Measurements from ENCODE around the gene DBP.

DBP gene

DNA sequence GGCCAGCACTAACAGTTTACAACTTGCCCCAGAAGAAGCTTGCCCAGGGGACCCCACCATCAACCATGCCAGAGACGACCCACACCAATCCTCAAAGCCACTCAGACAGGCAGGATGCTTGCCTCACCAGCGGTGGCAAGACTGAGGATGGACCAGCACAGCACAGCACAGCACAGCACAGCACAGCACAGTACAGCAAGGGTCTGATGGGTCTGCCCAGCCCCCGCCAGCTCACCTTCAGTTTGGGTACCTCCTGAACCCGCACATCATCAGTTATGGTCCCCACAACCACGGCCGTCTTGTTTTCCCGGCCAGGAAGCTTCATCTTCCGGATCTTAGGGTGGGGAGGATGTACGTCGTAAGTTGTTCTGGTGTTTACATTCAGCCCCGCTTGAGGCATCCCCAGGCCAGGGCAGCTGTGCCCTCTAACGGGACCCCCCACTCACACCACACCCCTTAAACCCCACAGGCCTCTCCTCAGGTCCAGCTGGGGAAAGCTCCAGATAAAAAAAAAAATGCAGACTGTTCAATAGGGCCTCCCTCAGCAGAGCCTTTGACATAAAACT is 20.6 kb downstream of the DBP start:
- peaks cover 42% of the 10 kb centered on the region for H3K79me2 ChIP-seq (ENCODE audit: control insufficient read depth, insufficient read depth, low read length, unreplicated experiment)
- no peak overlapping the region for H3K27ac ChIP-seq (ENCODE audit: low read depth, low read length)
- peaks cover 10% of the 10 kb centered on the region for H3K4me1 ChIP-seq (ENCODE audit: control insufficient read depth, insufficient read depth, low read length, unreplicated experiment)
- no peaks in the 10 kb centered on the region for H3K27me3 ChIP-seq (ENCODE audit: insufficient read depth, low read length)
- H3K36me3 ChIP-seq (ENCODE audit: insufficient read depth, low read length) = peaks cover 18% of the 10 kb centered on the region; the same call in 1 of the 2 replicates
- H2AFZ ChIP-seq (ENCODE audit: low read length, unreplicated experiment) = no peak overlapping the region
- peak overlapping the region; percentile 94 for H3K4me3 ChIP-seq (ENCODE audit: low read depth, low read length)

DNA sequence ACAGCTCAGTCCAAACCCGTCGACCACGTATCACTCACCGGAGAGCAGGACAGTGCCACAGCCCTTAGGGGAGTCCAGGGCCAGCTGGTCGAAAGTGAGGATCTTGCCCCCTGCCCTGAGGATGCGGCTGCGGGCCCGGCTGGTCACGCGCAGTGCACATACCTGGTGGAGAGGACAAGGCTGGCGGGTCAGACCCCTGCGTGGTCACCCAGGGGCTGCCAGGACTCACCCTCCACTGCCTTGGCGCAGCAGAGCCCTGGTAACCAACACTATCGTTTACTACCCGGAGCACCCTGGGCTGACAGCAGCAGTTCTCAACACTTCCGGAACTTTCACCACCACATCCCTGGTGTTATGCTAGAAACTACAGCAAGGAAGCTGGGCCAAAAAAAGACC is 21.1 kb downstream of the DBP start:
- Histone ChIP-seq H2AFZ (ENCODE audit: low read length, unreplicated experiment) (no peak overlapping the region), H3K4me3 (ENCODE audit: low read depth, low read length) (no peak overlapping the region), H3K27me3 (ENCODE audit: insufficient read depth, low read length) (no peaks in the 10 kb centered on the region), H3K4me1 (ENCODE audit: control insufficient read depth, insufficient read depth, low read length, unreplicated experiment) (peaks cover 10% of the 10 kb centered on the region), H3K79me2 (ENCODE audit: control insufficient read depth, insufficient read depth, low read length, unreplicated experiment) (peaks cover 42% of the 10 kb centered on the region), H3K27ac (ENCODE audit: low read depth, low read length) (no peak overlapping the region), H3K36me3 (ENCODE audit: insufficient read depth, low read length) (peaks cover 18% of the 10 kb centered on the region; the same call in 1 of the 2 replicates)

DNA sequence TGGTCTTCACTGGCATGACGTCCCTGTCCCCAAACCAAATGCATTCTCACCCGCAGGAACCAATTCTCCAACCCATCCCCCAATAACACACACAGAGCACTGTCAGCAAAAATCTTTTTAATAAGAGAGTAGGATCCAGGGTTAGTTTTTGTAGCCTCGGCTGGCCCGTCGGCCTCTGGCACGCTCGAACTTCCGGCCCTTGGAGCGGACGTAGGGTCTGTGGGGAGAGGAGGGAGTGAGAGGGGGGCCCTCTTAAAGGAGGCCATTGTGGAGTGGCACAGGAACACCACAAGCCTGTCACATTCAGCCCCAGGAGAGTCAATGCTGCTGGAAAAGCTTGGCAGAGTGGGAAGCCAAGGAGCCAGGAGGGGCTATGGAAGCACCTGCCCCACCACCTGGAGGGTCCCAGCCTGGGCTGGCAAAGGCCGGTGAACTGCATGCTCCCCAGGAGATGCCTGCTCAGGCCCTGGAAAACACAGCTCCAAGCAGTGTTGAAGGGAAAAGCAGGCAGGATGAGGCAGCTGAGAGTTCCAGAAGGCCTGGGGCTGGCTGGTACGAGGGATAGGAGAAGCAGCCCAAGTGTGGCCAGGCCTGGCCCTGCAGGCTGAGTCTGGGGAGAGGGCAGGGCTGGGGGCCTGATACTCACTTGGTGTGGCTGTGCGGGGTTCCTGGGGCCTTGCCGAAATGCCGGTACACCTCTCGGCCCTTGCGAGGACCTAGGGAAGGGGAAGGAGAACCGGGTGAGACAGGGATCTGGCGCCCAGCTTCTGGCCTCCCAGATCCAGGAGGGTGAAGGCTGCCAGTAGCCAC is 21.7 kb downstream of the DBP start:
- H3K79me2 ChIP-seq (ENCODE audit: control insufficient read depth, insufficient read depth, low read length, unreplicated experiment) = peaks cover 42% of the 10 kb centered on the region
- no peak overlapping the region for H2AFZ ChIP-seq (ENCODE audit: low read length, unreplicated experiment)
- H3K4me3 ChIP-seq (ENCODE audit: low read depth, low read length) = no peak overlapping the region
- no peak overlapping the region for H3K27ac ChIP-seq (ENCODE audit: low read depth, low read length)
- H3K4me1 ChIP-seq (ENCODE audit: control insufficient read depth, insufficient read depth, low read length, unreplicated experiment) = peaks cover 10% of the 10 kb centered on the region
- H3K27me3 ChIP-seq (ENCODE audit: insufficient read depth, low read length) = no peaks in the 10 kb centered on the region
- H3K36me3 ChIP-seq (ENCODE audit: insufficient read depth, low read length) = peaks cover 18% of the 10 kb centered on the region; the same call in 1 of the 2 replicates

DNA sequence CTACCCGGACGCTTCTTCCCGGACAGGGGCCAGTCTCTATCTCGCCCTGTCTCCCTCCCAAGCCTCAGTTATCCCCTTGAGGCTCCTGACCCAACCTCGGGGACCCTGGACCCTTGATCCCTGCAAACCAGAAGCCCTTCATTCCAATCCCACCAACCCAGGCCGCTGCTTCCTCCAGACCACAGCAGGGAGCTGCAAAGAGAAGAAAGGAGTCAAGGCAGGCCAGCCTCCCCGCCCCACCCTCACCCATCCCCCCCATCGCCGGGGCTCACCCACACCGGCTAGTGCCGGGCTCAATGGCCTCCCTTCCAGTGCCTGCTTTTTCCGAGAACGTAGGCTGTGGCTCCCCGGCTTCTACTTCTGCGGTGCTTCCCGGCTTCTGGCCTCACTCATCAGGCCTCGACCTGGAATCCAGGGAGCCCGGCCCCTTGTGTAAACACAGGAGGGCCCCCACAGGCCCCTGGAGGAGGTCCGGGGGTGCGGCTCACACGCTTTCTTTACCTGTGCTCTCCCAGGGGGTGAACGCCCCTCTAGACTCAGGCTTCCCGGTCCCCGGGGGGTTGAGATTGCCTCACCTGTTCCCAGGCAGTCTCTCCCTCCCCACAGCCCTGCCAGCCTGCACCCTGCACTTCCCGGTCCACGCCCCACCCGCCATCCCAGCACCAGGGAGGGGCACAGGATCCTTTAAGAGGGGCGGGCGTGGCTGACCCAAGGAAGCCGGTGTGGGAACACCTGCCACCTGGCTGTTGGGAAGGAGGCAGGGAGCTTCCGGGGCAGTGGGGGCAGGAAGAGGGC is 22.5 kb downstream of the DBP start, which contains the start of gene FAM83E:
Gene FAM83E, minus strand, starts transcription at position 641 of the 795 bp plus-strand sequence. CDS start 1,704 bp downstream, outside the sequence.
- Histone ChIP-seq H3K27ac (ENCODE audit: low read depth, low read length) (no peak within 1 kb of the TSS), H3K36me3 (ENCODE audit: insufficient read depth, low read length) (peaks cover 18% of the 10 kb centered on the region; the same call in 1 of the 2 replicates), H3K27me3 (ENCODE audit: insufficient read depth, low read length) (no peaks in the 10 kb centered on the region), H2AFZ (ENCODE audit: low read length, unreplicated experiment) (no peak within 1 kb of the TSS), H3K79me2 (ENCODE audit: control insufficient read depth, insufficient read depth, low read length, unreplicated experiment) (peaks cover 34% of the 10 kb centered on the region), H3K4me3 (ENCODE audit: low read depth, low read length) (no peak within 1 kb of the TSS), H3K4me1 (ENCODE audit: control insufficient read depth, insufficient read depth, low read length, unreplicated experiment) (peaks cover 5% of the 10 kb centered on the region)

DNA sequence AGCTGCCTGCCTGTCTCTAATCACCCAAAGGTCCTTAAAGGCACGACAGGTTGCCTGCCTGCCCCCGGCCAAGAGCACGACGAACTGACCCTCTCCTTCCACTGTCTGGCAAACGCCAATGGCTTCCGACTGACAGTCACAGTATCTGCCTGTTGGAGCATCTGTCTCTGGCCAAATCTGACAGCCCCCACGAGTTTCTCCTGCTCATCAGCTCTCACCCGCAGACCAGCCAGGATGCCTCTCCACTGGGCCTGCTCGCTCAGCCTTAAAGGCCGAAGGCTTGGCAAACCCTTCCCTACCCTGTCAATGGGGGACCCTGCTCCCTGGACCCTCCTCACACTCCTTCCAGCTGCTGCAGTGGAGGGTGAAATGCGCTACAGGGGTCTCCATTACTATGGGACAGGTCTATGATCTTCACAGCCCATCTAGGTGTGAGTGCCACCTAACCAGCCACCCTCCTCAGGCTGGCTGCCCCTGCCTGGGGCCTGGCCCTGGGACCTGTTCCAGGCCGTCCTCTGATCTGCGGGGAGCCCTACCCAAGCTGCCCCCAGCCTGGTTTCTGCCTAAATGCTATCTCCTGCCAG is 23.2 kb downstream of the DBP start:
- Histone ChIP-seq H2AFZ (ENCODE audit: low read length, unreplicated experiment) (no peak overlapping the region), H3K27ac (ENCODE audit: low read depth, low read length) (no peak overlapping the region), H3K27me3 (ENCODE audit: insufficient read depth, low read length) (no peaks in the 10 kb centered on the region), H3K79me2 (ENCODE audit: control insufficient read depth, insufficient read depth, low read length, unreplicated experiment) (peaks cover 32% of the 10 kb centered on the region), H3K36me3 (ENCODE audit: insufficient read depth, low read length) (peaks cover 18% of the 10 kb centered on the region; the same call in 1 of the 2 replicates), H3K4me3 (ENCODE audit: low read depth, low read length) (no peak overlapping the region), H3K4me1 (ENCODE audit: control insufficient read depth, insufficient read depth, low read length, unreplicated experiment) (peaks cover 5% of the 10 kb centered on the region)

DNA sequence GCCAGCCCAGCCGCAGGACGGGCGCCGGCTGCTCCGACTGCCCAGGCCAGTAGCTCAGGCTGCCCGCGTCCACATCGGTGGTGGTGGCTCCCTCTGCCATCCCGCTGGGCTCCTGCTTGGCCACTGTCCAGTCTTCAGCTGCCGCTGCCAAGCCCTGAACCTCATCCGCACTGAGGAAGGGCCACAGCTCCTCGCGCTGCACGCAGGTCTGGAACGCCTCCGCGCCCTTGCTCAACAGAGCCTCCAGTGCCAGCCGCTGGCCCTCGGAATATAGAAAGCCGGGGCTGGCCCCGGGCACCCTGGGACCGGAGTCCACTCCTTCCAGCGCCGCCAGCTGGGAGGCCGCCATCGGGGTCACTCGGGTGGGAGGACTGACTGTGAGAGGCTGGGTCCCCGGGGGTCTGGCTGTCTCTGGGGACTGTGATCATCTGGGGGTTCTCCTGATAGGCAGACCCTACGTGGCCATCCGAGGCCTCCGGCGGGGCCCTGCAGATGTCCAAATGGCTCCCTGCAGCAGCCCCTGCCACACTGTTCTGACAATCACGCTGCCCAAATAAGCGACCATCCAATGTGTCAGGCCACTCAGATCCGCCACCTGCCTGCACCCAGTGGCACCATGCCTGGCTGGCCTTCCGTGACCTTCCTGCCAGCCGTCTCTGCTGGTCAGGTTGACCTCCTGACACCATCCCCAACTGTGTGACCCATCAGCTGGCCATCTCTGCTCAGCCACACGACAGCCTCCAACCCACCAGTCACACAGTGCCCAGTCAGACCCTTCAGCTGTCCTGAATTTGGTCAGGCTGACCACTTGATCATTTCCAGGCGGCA is 23.9 kb downstream of the DBP start:
- no peak overlapping the region for H2AFZ ChIP-seq (ENCODE audit: low read length, unreplicated experiment)
- H3K4me3 ChIP-seq (ENCODE audit: low read depth, low read length) = no peak overlapping the region
- H3K36me3 ChIP-seq (ENCODE audit: insufficient read depth, low read length) = peaks cover 16% of the 10 kb centered on the region; the same call in 1 of the 2 replicates
- H3K79me2 ChIP-seq (ENCODE audit: control insufficient read depth, insufficient read depth, low read length, unreplicated experiment) = peaks cover 25% of the 10 kb centered on the region
- no peak overlapping the region for H3K27ac ChIP-seq (ENCODE audit: low read depth, low read length)
- H3K4me1 ChIP-seq (ENCODE audit: control insufficient read depth, insufficient read depth, low read length, unreplicated experiment) = peaks cover 5% of the 10 kb centered on the region
- no peaks in the 10 kb centered on the region for H3K27me3 ChIP-seq (ENCODE audit: insufficient read depth, low read length)

DNA sequence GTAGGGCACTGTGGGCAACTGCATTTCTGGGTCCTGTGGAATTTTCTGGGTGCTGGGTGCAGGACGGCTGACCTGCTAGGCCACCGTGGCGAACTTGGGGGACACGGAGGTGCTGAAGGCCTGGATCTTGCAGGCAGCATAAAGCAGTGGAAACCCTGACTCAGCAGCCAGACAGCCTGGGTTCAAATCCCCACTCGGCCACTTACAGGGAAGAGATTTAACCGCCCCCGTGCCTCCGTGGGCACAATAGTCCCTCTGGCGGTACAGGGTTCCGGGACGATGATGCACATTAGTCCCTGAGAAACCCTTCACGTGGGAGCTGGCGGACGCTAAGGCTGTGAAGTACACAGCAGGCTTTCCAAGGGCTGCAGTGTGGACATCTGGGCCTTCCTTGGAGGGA is 25.3 kb downstream of the DBP start:
- no peak overlapping the region for H2AFZ ChIP-seq (ENCODE audit: low read length, unreplicated experiment)
- no peak overlapping the region for H3K27ac ChIP-seq (ENCODE audit: low read depth, low read length)
- peaks cover under 1% of the 10 kb centered on the region for H3K4me1 ChIP-seq (ENCODE audit: control insufficient read depth, insufficient read depth, low read length, unreplicated experiment)
- H3K27me3 ChIP-seq (ENCODE audit: insufficient read depth, low read length) = no peaks in the 10 kb centered on the region
- no peak overlapping the region for H3K4me3 ChIP-seq (ENCODE audit: low read depth, low read length)
- H3K79me2 ChIP-seq (ENCODE audit: control insufficient read depth, insufficient read depth, low read length, unreplicated experiment) = peaks cover 11% of the 10 kb centered on the region
- H3K36me3 ChIP-seq (ENCODE audit: insufficient read depth, low read length) = peaks cover 2% of the 10 kb centered on the region; the same call in 1 of the 2 replicates

DNA sequence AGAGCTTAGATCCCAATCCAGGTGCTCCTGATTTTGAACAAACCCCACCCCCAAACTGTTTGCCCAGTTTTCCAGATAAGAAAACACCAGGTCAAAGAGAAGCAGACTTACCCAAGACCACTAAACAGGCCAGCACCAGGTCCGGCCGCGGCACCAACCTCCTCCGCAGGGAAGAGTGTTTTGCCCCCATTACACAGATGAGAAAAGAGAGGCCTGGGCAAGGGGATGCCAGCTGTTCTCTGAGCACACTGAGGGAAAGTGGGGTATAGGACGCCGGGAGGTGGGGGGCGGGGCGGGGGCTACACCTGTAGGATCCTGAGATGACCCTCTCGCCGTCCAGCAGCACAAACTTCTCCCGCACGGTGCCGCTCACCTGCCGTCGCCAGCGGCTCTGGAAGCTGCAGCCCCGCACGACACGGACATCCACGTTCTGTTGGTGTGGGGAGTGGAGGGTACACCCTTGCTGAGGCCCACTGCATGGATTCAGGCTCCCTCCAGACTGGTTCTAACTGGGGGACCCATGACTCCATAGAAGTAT is 27.5 kb downstream of the DBP start:
- Histone ChIP-seq H3K79me2 (ENCODE audit: control insufficient read depth, insufficient read depth, low read length, unreplicated experiment) (no peaks in the 10 kb centered on the region), H3K36me3 (ENCODE audit: insufficient read depth, low read length) (no peaks in the 10 kb centered on the region), H3K4me1 (ENCODE audit: control insufficient read depth, insufficient read depth, low read length, unreplicated experiment) (no peaks in the 10 kb centered on the region), H3K27me3 (ENCODE audit: insufficient read depth, low read length) (no peaks in the 10 kb centered on the region), H2AFZ (ENCODE audit: low read length, unreplicated experiment) (no peak overlapping the region), H3K27ac (ENCODE audit: low read depth, low read length) (no peak overlapping the region), H3K4me3 (ENCODE audit: low read depth, low read length) (no peak overlapping the region)

DNA sequence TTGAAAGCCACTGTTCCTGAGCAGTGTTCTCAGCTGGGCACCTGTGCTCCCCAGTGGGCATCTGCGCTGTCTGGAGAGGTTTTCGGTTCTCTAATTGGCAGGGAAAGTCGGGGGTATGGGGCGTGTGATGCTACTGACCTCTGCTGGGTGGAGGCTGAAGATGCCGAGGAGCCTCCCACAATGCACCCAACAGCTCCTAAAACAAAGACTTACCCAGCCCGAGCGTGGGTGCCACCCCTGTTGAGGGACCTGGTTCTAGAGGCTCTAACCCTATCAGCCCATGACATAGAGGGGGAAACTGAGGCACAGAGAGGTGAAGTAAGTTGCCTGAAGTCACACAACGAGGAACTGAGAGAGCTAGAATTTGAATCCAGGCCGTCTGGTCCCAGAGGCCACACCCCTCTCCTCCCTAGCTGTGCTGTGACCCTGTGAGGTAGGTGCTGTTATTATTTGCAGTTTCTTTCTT is 28.3 kb downstream of the DBP start:
- H3K4me3 ChIP-seq (ENCODE audit: low read depth, low read length) = no peak overlapping the region
- H3K27me3 ChIP-seq (ENCODE audit: insufficient read depth, low read length) = no peaks in the 10 kb centered on the region
- H3K27ac ChIP-seq (ENCODE audit: low read depth, low read length) = no peak overlapping the region
- no peak overlapping the region for H2AFZ ChIP-seq (ENCODE audit: low read length, unreplicated experiment)
- no peaks in the 10 kb centered on the region for H3K79me2 ChIP-seq (ENCODE audit: control insufficient read depth, insufficient read depth, low read length, unreplicated experiment)
- H3K4me1 ChIP-seq (ENCODE audit: control insufficient read depth, insufficient read depth, low read length, unreplicated experiment) = no peaks in the 10 kb centered on the region
- no peaks in the 10 kb centered on the region for H3K36me3 ChIP-seq (ENCODE audit: insufficient read depth, low read length)

Measured in ACC112 (cell line).